Trophoblast cell (in vitro differentiated cells and primary cell): Measurements from ENCODE around the gene STUB1. TPM values are rescaled to one million over a fixed set of nuclear protein-coding genes. Genes with fewer than 3 reads are reported as not detected.

ENCODE experiments used
- DNase-seq, 2 donors: peaks; one replicate each; pipeline ENCODE4 v3.0.0-alpha.2; 2016
- H2AFZ ChIP-seq: 2 replicates; pipeline ENCODE4 v1.6.1; 2013; ENCODE audit warnings: low read length, moderate library complexity, mild to moderate bottlenecking; ENCODE audit not compliant: insufficient read depth, poor library complexity
- H2AK5ac ChIP-seq: 2 replicates; pipeline ENCODE4 v1.6.1; 2013; ENCODE audit warnings: mild to moderate bottlenecking, low read length
- H2BK120ac ChIP-seq: 2 replicates; pipeline ENCODE4 v1.6.1; 2013; ENCODE audit warnings: low read length, mild to moderate bottlenecking, moderate library complexity; ENCODE audit not compliant: insufficient read depth, poor library complexity
- H2BK12ac ChIP-seq: 2 replicates; pipeline ENCODE4 v1.6.1; 2013; ENCODE audit warnings: mild to moderate bottlenecking, low read length, moderate library complexity
- H2BK5ac ChIP-seq: 2 replicates; pipeline ENCODE4 v1.6.1; 2013; ENCODE audit warnings: low read length, low read depth, moderate library complexity, mild to moderate bottlenecking; ENCODE audit not compliant: poor library complexity
- H3K14ac ChIP-seq: 2 replicates; pipeline ENCODE4 v1.6.1; 2013; ENCODE audit warnings: mild to moderate bottlenecking, low read length
- H3K18ac ChIP-seq: 2 replicates; pipeline ENCODE4 v1.6.1; 2013; ENCODE audit warnings: mild to moderate bottlenecking, low read length
- H3K23ac ChIP-seq: 2 replicates; pipeline ENCODE4 v1.6.1; 2013; ENCODE audit warnings: low read length
- H3K27ac ChIP-seq: 2 replicates; pipeline ENCODE4 v1.5.1; 2013; ENCODE audit warnings: low read depth, mild to moderate bottlenecking, inconsistent platforms, low read length, moderate library complexity
- H3K27me3 ChIP-seq: 2 replicates; pipeline ENCODE4 v1.6.1; 2013; ENCODE audit warnings: inconsistent platforms, mild to moderate bottlenecking, low read length, moderate library complexity; ENCODE audit not compliant: insufficient read depth
- H3K36me3 ChIP-seq, 2 experiments: 1 replicate in 1 of 2; 2 replicates in 1 of 2; pipeline ENCODE4 v1.6.1; 2013; ENCODE audit warnings: low read length in 2 of 2, mild to moderate bottlenecking in 2 of 2, moderate library complexity in 1 of 2; ENCODE audit not compliant: insufficient read depth in 2 of 2, control insufficient read depth in 1 of 2
- H3K4ac ChIP-seq: 2 replicates; pipeline ENCODE4 v1.6.1; 2013; ENCODE audit warnings: low read depth, mild to moderate bottlenecking, low read length, moderate library complexity
- H3K4me1 ChIP-seq, 2 experiments: 1 replicate in 1 of 2; 2 replicates in 1 of 2; pipeline ENCODE4 v1.6.1; 2013; ENCODE audit warnings: low read length in 2 of 2, mild to moderate bottlenecking in 2 of 2, moderate library complexity in 1 of 2; ENCODE audit not compliant: insufficient read depth in 2 of 2, control insufficient read depth in 1 of 2
- H3K4me2 ChIP-seq: 2 replicates; pipeline ENCODE4 v1.6.1; 2013; ENCODE audit warnings: inconsistent platforms, mild to moderate bottlenecking, low read length, moderate library complexity
- H3K4me3 ChIP-seq: 2 replicates; pipeline ENCODE4 v1.5.1; 2013; ENCODE audit warnings: mild to moderate bottlenecking, low read depth, low read length, inconsistent platforms
- H3K79me1 ChIP-seq: one replicate; pipeline ENCODE4 v1.6.1; 2013; ENCODE audit warnings: low read length
- H3K79me2 ChIP-seq: 2 replicates; pipeline ENCODE4 v1.6.1; 2013; ENCODE audit warnings: low read length, mild to moderate bottlenecking; ENCODE audit not compliant: control insufficient read depth, insufficient read depth, poor library complexity
- H3K9ac ChIP-seq: 2 replicates; pipeline ENCODE4 v1.6.1; 2013; ENCODE audit warnings: mild to moderate bottlenecking, low read length
- H3K9me3 ChIP-seq: 2 replicates; pipeline ENCODE4 v1.6.1; 2013; ENCODE audit warnings: low read depth, mild to moderate bottlenecking, control low read depth, inconsistent platforms, low read length; ENCODE audit not compliant: insufficient read depth
- H4K12ac ChIP-seq: 2 replicates; pipeline ENCODE4 v1.6.1; 2013; ENCODE audit warnings: low read depth, mild to moderate bottlenecking, low read length, moderate library complexity
- H4K8ac ChIP-seq: 2 replicates; pipeline ENCODE4 v1.6.1; 2013; ENCODE audit warnings: low read depth, mild to moderate bottlenecking, low read length, moderate library complexity
- H4K91ac ChIP-seq: one replicate; pipeline ENCODE4 v1.6.1; 2013; ENCODE audit warnings: low read depth, mild to moderate bottlenecking, low read length, moderate library complexity
- WGBS: extraction: QIAGEN DNeasy Blood & Tissue Kit; methylation state at CpG from one replicate; pipeline ENCODE4 v1.1.7; 2013; ENCODE audit warnings: missing lambda C conversion rate; ENCODE audit not compliant: insufficient read length, insufficient coverage; ENCODE audit errors: extremely low coverage; 5-methylcytosine and 5-hydroxymethylcytosine counted together
- polyA plus RNA-seq: library from polyadenylated mRNA; stranded (reverse); fragments of 200-250 nt; gene quantifications from 2 replicates; pipeline ENCODE4 v1.2.3, GENCODE V29; 2013

STUB1 gene
- 96.7 and 97.1 TPM in 2 replicates for polyA plus RNA-seq

DNA sequence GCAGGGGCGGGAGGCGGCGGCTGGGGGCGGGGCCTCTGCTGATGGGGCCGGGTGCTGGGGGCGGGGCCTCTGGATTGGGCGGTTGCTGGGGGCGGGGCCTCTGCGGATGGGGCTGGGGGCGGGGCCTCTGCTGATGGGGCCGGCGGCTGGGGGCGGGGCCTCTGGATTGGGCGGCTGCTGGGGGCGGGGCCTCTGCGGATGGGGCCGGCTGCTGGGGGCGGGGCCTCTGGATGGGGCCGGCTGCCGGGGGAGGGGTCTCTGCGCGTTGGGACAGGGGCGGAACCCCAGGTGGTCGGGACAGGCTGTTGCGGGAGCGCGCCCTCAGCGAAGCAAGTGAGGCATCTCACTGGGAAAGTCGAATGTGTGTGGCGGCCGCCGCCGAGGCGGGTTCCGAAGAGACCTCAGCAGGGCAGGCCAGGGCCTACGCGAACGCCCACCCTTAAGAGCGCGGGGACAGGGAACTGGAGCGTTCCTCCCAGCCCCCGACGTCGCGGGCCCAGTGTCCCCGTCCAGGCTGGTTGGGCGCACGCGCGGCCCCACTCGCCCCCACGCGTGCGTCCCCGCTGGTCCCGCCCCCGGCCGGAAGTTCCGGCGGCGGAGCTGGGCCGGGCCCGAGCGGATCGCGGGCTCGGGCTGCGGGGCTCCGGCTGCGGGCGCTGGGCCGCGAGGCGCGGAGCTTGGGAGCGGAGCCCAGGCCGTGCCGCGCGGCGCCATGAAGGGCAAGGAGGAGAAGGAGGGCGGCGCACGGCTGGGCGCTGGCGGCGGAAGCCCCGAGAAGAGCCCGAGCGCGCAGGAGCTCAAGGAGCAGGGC is at the start of gene STUB1:
STUB1 (plus strand) TSS at position 597 of the 811 bp plus-strand sequence; CDS start at position 713, 116 bp downstream.
- Histone ChIP-seq H2AFZ (peak within 1 kb of the TSS; percentile 73), H3K4me1 (peaks cover 31 to 35% of the 10 kb centered on the region in 2 experiments), H3K36me3 (peaks cover 27 to 32% of the 10 kb centered on the region in 2 experiments), H4K12ac (peak within 1 kb of the TSS; percentile 86), H3K79me2 (peaks cover 21% of the 10 kb centered on the region), H2BK12ac (peak within 1 kb of the TSS; percentile 37), H4K91ac (peak within 1 kb of the TSS; percentile 97), H2BK120ac (peak within 1 kb of the TSS; percentile 80), H3K18ac (peak within 1 kb of the TSS; percentile 86), H2AK5ac (peak within 1 kb of the TSS; percentile 55), H3K79me1 (peaks cover 14% of the 10 kb centered on the region), H3K4me2 (peak within 1 kb of the TSS; percentile 85), H3K27me3 (peaks cover 3% of the 10 kb centered on the region), H3K9ac (peak within 1 kb of the TSS; percentile 90), H3K4me3 (peak within 1 kb of the TSS; percentile 96), H3K14ac (peak within 1 kb of the TSS; percentile 90), H3K23ac (no peak within 1 kb of the TSS), H3K27ac (peak within 1 kb of the TSS; percentile 81), H3K9me3 (peaks cover 4% of the 10 kb centered on the region), H3K4ac (peak within 1 kb of the TSS; percentile 91), H2BK5ac (peak within 1 kb of the TSS; percentile 80), H4K8ac (peak within 1 kb of the TSS; percentile 99)
- WGBS = no CpG with 5 or more reads among the region's 91 CpGs
- DNase-seq = peak; percentile 74 to 86

DNA sequence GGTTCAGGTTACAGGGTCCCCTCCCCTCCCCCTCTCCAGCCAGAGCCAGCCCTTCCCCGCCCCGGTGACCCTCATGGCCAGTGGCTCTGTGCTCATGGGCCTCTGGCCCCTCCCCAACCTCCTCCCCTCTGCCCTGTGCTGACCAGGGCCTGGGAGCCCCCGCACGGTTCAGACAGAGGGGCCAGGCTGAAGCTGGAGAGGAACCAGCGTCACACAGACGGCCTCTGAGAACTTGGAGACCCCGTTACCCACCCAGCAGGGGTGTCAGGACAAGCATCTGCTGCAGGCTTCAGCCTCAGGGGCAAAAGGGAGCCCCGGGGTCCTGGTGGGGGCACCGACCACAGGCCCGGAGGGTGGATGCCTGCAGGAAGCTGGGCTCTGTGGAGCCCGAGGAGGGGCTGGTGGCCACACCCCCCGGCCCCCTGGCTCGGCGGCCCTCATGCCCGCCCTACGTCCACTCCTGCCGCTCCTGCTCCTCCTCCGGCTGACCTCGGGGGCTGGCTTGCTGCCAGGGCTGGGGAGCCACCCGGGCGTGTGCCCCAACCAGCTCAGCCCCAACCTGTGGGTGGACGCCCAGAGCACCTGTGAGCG is 49.3 kb upstream of the STUB1 start, which contains the start of gene WFIKKN1:
WFIKKN1 (plus strand) TSS at position 171 of the 591 bp plus-strand sequence; CDS start at position 440, 269 bp downstream.
- peak within 1 kb of the TSS; percentile 74 for H3K4me2 ChIP-seq
- H3K27ac ChIP-seq = peak within 1 kb of the TSS; percentile 99
- DNase-seq = no peak
- peak within 1 kb of the TSS; percentile 75 for H4K8ac ChIP-seq
- H2BK12ac ChIP-seq = peak within 1 kb of the TSS; percentile 90
- H3K36me3 ChIP-seq = peaks cover 52 to 58% of the 10 kb centered on the region in 2 experiments
- H2AFZ ChIP-seq = peak within 1 kb of the TSS; percentile 51
- H3K23ac ChIP-seq = no peak within 1 kb of the TSS
- H3K4me1 ChIP-seq = peaks cover 44 to 48% of the 10 kb centered on the region in 2 experiments
- peak within 1 kb of the TSS; percentile 68 for H4K12ac ChIP-seq
- H3K79me1 ChIP-seq = peaks cover 29% of the 10 kb centered on the region
- peak within 1 kb of the TSS; percentile 95 for H2BK120ac ChIP-seq
- H4K91ac ChIP-seq = peak within 1 kb of the TSS; percentile 99
- H3K14ac ChIP-seq = peak within 1 kb of the TSS; percentile 83
- H3K27me3 ChIP-seq = no peaks in the 10 kb centered on the region
- H2BK5ac ChIP-seq = peak within 1 kb of the TSS; percentile 94
- peaks cover 21% of the 10 kb centered on the region for H3K79me2 ChIP-seq
- H3K4me3 ChIP-seq = peak within 1 kb of the TSS; percentile 65
- WGBS = no CpG with 5 or more reads among the region's 23 CpGs
- peaks cover 3% of the 10 kb centered on the region for H3K9me3 ChIP-seq
- H3K4ac ChIP-seq = peak within 1 kb of the TSS; percentile 85
- H3K18ac ChIP-seq = peak within 1 kb of the TSS; percentile 93
- peak within 1 kb of the TSS; percentile 60 for H3K9ac ChIP-seq
- H2AK5ac ChIP-seq = peak within 1 kb of the TSS; percentile 98

DNA sequence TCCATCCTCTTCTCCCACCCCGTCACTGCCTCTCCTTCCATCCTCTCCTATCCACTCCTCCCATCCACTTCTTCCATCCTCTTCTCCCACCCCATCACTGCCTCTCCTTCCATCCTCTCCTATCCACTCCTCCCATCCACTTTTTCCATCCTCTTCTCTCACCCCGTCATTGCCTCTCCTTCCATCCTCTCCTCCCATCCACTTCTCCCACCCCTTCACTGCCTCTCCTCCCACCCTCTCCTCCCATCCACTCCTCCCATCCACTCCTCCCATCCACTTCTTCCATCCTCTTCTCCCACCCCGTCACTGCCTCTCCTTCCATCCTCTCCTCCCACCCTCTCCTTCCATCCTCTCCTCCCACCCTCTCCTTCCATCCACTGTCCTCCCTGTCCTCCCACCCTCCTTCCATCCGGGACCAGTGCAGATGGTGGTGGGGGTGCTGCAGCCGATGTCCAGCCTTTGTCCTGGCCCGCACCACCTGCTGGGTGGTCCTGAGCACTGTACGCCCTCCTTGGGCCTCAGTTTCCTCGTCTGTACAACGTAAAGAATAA is 48.3 kb upstream of the STUB1 start:
- Histone ChIP-seq H3K9me3 (no peaks in the 10 kb centered on the region), H4K8ac (no peak overlapping the region), H3K4me1 (peaks cover 42 to 43% of the 10 kb centered on the region in 2 experiments), H4K91ac (no peak overlapping the region), H2BK5ac (no peak overlapping the region), H3K14ac (no peak overlapping the region), H3K27me3 (no peaks in the 10 kb centered on the region), H2AK5ac (no peak overlapping the region), H3K79me1 (peaks cover 36% of the 10 kb centered on the region), H2BK12ac (no peak overlapping the region), H3K4ac (no peak overlapping the region), H3K4me3 (no peak overlapping the region), H4K12ac (no peak overlapping the region), H2AFZ (no peak overlapping the region), H3K79me2 (peaks cover 24% of the 10 kb centered on the region), H3K9ac (no peak overlapping the region), H3K23ac (no peak overlapping the region), H3K27ac (no peak overlapping the region), H3K18ac (no peak overlapping the region), H3K36me3 (peaks cover 45 to 51% of the 10 kb centered on the region in 2 experiments), H3K4me2 (no peak overlapping the region), H2BK120ac (no peak overlapping the region)
- no peak for DNase-seq
- WGBS = 100% methylated on average over 1 of the region's 9 CpGs
